Upper lobe of left lung (tissue), 6 donors: Measurements from ENCODE around the gene RASSF7. TPM values are rescaled to one million over a fixed set of nuclear protein-coding genes. Genes with fewer than 3 reads are reported as not detected.
A peak's percentile ranks its signal among the peaks of the same experiment; 100 is the strongest.

ENCODE experiments used
- ATAC-seq, 2 donors: fragments of 200-7000 bp; cut with Tn5 transposase; one replicate each; pipeline ENCODE4 v1.9.1; 2022; ENCODE audit warnings: mild to moderate bottlenecking in 2 of 2, moderate library complexity in 2 of 2; ENCODE audit not compliant: low FRiP score in 2 of 2
- DNase-seq, 2 donors: peaks; one replicate each; pipeline ENCODE4 v3.0.0-alpha.2; 2019 to 2020
- H3K27ac ChIP-seq, 4 donors: fragments of 200-600 bp; sonication (generic); one replicate each; pipeline ENCODE4 v1.5.1; 2016 to 2019
- H3K27me3 ChIP-seq, 4 donors: fragments of 200-600 bp; sonication (generic); one replicate each; pipeline ENCODE4 v1.5.1; 2017 to 2019
- H3K36me3 ChIP-seq, 4 donors: fragments of 200-600 bp; sonication (generic); one replicate each; pipeline ENCODE4 v1.5.1; 2016 to 2019
- H3K4me1 ChIP-seq, 4 donors: fragments of 200-600 bp; sonication (generic); one replicate each; pipeline ENCODE4 v1.5.1; 2018 to 2019
- H3K4me3 ChIP-seq, 4 donors: fragments of 200-600 bp; sonication (generic); one replicate each; pipeline ENCODE4 v1.5.1; 2017 to 2019; ENCODE audit warnings: mild to moderate bottlenecking in 2 of 4, moderate library complexity in 1 of 4
- H3K9me3 ChIP-seq, 4 donors: fragments of 200-600 bp; sonication (generic); one replicate each; pipeline ENCODE4 v1.5.1; 2018 to 2019
- EP300 ChIP-seq, 4 donors: sonication (generic); formaldehyde crosslinking; IDR thresholded peaks; one replicate each; pipeline ENCODE4 v1.5.1; 2017; ENCODE audit warnings: antibody characterized with exemption in 4 of 4, control low read depth in 2 of 4
- POLR2A ChIP-seq, 4 donors: fragments of 450-650 bp; IDR thresholded peaks; one replicate each; pipeline ENCODE4 v1.5.1; 2016 to 2017; ENCODE audit warnings: antibody characterized with exemption in 4 of 4, mild to moderate bottlenecking in 2 of 4
- POLR2AphosphoS5 ChIP-seq, 2 donors: sonication (generic); formaldehyde crosslinking; IDR thresholded peaks; one replicate each; pipeline ENCODE4 v1.5.1; 2017; ENCODE audit warnings: antibody characterized with exemption in 2 of 2
- WGBS, 2 donors: methylation state at CpG; one replicate each; pipeline ENCODE4 v1.1.5; 2017 to 2018; 5-methylcytosine and 5-hydroxymethylcytosine counted together
- total RNA-seq, 6 donors: library from RNA; depleted of rRNA in 4 of 6; stranded (reverse); fragments of >200 nt in 4 of 6; gene quantifications; one replicate each; pipeline versions ENCODE4 v1.1.0 to v1.2.1, GENCODE V29; 2016 to 2021
- TF ChIP-seq, protein P1 (sequence below), 6 experiments: fragments of 450-650 bp in 4 of 6; fragments of 200-600 bp in 2 of 6; sonication (generic) in 2 of 6; IDR thresholded peaks; one replicate each; pipeline ENCODE4 v1.5.1; 2016 to 2019; ENCODE audit warnings: antibody characterized with exemption in 6 of 6
- donor health status: DM: no; HTN: no; CAD: no; lungs with moderate emphysema.
- donor health status: DM: no; HTN: yes; CAD: no; lungs with severe emphysema.

The RASSF7 gene
- total RNA-seq, 6 donors from 2014 or later = 80.2 to 222 (median 129) TPM

- no peak for DNase-seq
- no peak overlapping the region for H3K4me3 ChIP-seq
- no peaks in the 10 kb centered on the region for H3K36me3 ChIP-seq
- H3K4me1 ChIP-seq = peaks cover 0 to 12% (median 6%) of the 10 kb centered on the region in 4 donors
- TF ChIP-seq POLR2A (IDR thresholded peaks at IDR 0.05) = no peak
- no peak for TF ChIP-seq POLR2AphosphoS5 (IDR thresholded peaks at IDR 0.05)
- TF ChIP-seq, protein P1, sequence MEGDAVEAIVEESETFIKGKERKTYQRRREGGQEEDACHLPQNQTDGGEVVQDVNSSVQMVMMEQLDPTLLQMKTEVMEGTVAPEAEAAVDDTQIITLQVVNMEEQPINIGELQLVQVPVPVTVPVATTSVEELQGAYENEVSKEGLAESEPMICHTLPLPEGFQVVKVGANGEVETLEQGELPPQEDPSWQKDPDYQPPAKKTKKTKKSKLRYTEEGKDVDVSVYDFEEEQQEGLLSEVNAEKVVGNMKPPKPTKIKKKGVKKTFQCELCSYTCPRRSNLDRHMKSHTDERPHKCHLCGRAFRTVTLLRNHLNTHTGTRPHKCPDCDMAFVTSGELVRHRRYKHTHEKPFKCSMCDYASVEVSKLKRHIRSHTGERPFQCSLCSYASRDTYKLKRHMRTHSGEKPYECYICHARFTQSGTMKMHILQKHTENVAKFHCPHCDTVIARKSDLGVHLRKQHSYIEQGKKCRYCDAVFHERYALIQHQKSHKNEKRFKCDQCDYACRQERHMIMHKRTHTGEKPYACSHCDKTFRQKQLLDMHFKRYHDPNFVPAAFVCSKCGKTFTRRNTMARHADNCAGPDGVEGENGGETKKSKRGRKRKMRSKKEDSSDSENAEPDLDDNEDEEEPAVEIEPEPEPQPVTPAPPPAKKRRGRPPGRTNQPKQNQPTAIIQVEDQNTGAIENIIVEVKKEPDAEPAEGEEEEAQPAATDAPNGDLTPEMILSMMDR (IDR thresholded peaks at IDR 0.05) = no peak
- TF ChIP-seq EP300 (IDR thresholded peaks at IDR 0.05) = no peak
- no peaks in the 10 kb centered on the region for H3K27me3 ChIP-seq
- WGBS, 2 donors = 96 to 97% methylated on average over 10 of the region's 10 CpGs
- H3K27ac ChIP-seq = no peak overlapping the region
- H3K9me3 ChIP-seq = no peaks in the 10 kb centered on the region
- ATAC-seq = no peak
Observed at GRCh38 chr11:521177-521688, 39.5 kb upstream of the RASSF7 start.

DNA sequence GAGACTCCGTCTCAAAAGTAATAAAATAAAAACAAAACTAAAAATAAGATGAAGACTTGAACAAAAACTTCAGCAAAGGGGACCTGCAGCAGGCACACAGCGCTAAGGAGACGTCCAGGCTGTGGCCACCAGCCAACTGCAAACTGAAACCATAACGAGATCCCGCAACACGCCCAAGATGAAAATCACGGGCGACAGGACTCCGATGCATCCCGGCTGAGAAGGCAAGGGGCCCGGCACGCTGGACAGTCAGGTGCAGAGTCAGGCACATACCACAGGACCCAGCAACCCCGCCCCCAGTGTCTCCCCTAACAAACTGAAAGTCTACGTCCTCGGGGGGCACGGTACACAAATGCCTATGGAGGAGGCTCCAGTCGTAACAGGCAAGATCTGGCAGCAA, 34.6 kb upstream of the RASSF7 start:
- ATAC-seq = no peak
- TF ChIP-seq POLR2AphosphoS5 (IDR thresholded peaks at IDR 0.05) (no peak), EP300 (IDR thresholded peaks at IDR 0.05) (no peak), POLR2A (IDR thresholded peaks at IDR 0.05) (no peak)
- TF ChIP-seq, protein P1 (IDR thresholded peaks at IDR 0.05) = no peak

DNA sequence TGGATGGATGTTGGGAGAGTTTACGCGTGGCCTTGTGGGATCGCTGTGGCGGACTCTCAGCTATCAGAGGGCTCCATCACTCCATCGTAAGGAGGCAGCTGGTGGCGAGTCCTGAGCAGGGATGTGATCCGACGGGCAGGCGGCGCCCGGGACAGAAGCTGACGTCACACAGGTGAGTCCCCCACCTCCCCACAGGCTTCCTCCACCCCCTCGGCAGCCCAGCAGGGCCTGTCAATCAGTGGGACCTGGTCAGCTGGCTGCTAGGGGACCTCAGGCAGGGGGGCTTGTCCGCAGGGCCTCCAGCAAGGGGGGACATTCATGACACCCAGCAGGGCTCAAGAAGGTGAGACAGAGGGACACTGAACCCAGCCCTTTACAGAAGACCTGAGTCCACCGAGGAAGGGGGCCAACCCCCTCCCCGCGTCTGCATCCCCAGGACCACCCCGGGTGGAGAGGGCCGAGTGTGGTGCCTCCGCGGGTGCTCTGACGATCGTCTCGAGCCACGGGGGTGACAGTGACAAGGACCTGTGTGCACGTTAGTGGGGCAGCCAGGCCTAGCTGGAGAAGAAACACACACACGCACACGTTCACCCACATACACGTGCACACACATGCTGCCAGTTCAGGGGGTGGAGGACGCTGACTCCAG, 32.5 kb upstream of the RASSF7 start:
- Histone ChIP-seq H3K4me3 (no peak overlapping the region), H3K36me3 (peaks cover 5 to 25% (median 20%) of the 10 kb centered on the region in 4 donors), H3K9me3 (no peaks in the 10 kb centered on the region), H3K4me1 (peaks cover 0 to 11% (median 0%) of the 10 kb centered on the region in 4 donors), H3K27me3 (no peaks in the 10 kb centered on the region), H3K27ac (no peak overlapping the region)
- WGBS, 2 donors = 78 to 100% methylated on average over 1 to 30 of the region's 30 CpGs
- ATAC-seq (peak; percentile 1 to 16), DNase-seq (peak in 1 of 2 donors; percentile 81)
- no peak for TF ChIP-seq POLR2A (IDR thresholded peaks at IDR 0.05)
- no peak for TF ChIP-seq POLR2AphosphoS5 (IDR thresholded peaks at IDR 0.05)
- TF ChIP-seq, protein P1 (IDR thresholded peaks at IDR 0.05) = no peak
- no peak for TF ChIP-seq EP300 (IDR thresholded peaks at IDR 0.05)

More for the DNA sequence above, 34.6 kb upstream of the RASSF7 start:
- peaks cover 0 to 4% (median 2%) of the 10 kb centered on the region in 4 donors for H3K36me3 ChIP-seq
- H3K27ac ChIP-seq = no peak overlapping the region
- H3K27me3 ChIP-seq = no peaks in the 10 kb centered on the region
- DNase-seq = no peak
- H3K4me1 ChIP-seq = no peaks in the 10 kb centered on the region
- H3K4me3 ChIP-seq = no peak overlapping the region
- H3K9me3 ChIP-seq = no peaks in the 10 kb centered on the region
- 78% methylated on average over 12 to 17 of the region's 17 CpGs for WGBS, 2 donors

GRCh38 chr11:528815-529727, 31.7 kb upstream of the RASSF7 start:
- TF ChIP-seq POLR2A (IDR thresholded peaks at IDR 0.05) (no peak), EP300 (IDR thresholded peaks at IDR 0.05) (no peak), POLR2AphosphoS5 (IDR thresholded peaks at IDR 0.05) (no peak)
- TF ChIP-seq, protein P1 (IDR thresholded peaks at IDR 0.05) = no peak
- H3K27me3 ChIP-seq = no peaks in the 10 kb centered on the region
- H3K4me3 ChIP-seq = no peak overlapping the region
- no peak for DNase-seq
- H3K36me3 ChIP-seq = peaks cover 5 to 30% (median 22%) of the 10 kb centered on the region in 4 donors
- peak in 1 of 2 donors; percentile 1 for ATAC-seq
- H3K9me3 ChIP-seq = no peaks in the 10 kb centered on the region
- H3K27ac ChIP-seq = no peak overlapping the region
- H3K4me1 ChIP-seq = peaks cover 3 to 17% (median 5%) of the 10 kb centered on the region in 4 donors
- 88 to 89% methylated on average over 10 to 25 of the region's 29 CpGs for whole genome bisulfite sequencing, 2 donors
